T47D (cell line): ENCODE measurements around the gene DIPK2B.

Source experiments
- DNase-seq, 2 experiments: peaks; one replicate each; pipeline versions ENCODE4 v3.0.0 to v3.0.0-alpha.2; 2011 to 2012; ENCODE audit warnings: low read depth in 1 of 2, low spot score in 1 of 2
- JUND ChIP-seq: IDR thresholded peaks from 2 replicates; pipeline ENCODE4 v1.6.1; 2012; ENCODE audit warnings: low read depth
- in situ Hi-C: cut with HindIII; loops from 2 replicates; pipeline ENCODE4 v1.10.0; 2016; ENCODE audit warnings: low sequenced_read_pairs, low pct_unique_long_range_greater_than_20kb

DIPK2B gene

GRCh38 chrX:45191820-45192409 is 8.8 kb downstream of the DIPK2B start:
- DNase-seq = no peak
- no peak for TF ChIP-seq JUND
- in situ Hi-C loops = no loop called here

DNA sequence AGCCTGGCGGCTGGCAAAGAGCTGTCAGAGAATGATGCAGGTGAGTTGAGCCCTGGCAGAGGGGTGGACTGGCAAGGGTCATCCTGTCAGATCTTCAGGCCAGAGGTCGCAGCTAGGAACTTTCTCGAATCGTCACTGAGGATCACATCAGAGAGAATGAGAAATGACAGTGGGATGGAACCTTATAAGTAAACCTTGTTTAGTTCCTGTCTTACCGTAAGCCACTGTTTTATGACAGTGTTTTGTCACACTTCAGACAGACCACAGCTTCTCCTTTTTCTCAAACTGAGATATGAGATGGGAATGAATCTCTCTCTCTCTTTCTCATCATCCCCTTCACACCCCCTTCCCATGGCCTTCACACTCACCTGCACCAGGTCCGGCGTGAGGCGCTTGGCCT is 9.3 kb downstream of the DIPK2B start:
- DNase-seq = no peak
- in situ Hi-C loops = no loop called here
- no peak for TF ChIP-seq JUND

GRCh38 chrX:45187731-45188130 is 12.9 kb downstream of the DIPK2B start:
- TF ChIP-seq JUND = no peak
- DNase-seq = no peak
- in situ Hi-C loops = no loop called here

- no peak for DNase-seq
- no peak for TF ChIP-seq JUND
- in situ Hi-C loops = no loop called here
Observed at GRCh38 chrX:45186643-45187026, 14.0 kb downstream of the DIPK2B start.

DNA sequence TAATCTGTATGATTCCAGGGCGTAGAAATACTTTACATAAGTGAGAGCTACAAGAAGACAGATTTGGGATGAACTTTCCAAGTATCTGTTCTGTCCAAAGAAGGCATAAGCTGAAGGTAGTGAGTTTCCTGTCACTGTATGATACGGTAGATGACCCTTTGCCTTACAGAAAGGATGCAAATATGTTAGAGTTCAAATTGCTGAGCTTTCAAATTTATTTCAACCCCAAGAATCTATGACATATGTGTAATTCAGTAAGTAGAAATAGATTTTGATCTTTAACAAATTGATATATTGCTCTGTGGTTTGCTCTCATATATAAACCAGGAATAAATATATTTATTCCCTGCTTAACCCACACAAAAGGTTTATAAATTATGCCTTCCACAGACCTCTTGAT is 16.5 kb downstream of the DIPK2B start:
- DNase-seq = no peak
- TF ChIP-seq JUND = no peak
- in situ Hi-C loops = no loop called here

DNA sequence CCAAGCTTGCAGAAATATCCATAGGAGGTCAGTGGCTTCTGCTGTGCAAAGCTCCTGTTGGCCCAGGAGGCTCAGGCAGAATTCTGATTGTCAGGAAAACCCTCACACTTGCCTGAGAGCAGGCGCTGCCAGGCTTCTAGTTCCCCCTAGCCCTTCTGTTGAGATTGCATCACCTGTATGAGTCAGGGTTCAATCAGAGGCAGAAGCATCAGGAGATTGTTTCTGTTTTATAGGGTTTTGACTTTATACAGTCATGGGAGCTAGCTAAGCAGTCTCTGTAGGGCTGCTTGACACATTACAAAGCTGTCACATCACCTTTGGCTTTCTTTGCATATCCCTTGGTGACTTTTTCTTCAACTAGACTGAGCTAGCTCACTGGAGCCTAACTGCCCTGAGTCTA is 27.8 kb downstream of the DIPK2B start:
- in situ Hi-C loops = no loop called here
- no peak for TF ChIP-seq JUND
- no peak for DNase-seq

DNA sequence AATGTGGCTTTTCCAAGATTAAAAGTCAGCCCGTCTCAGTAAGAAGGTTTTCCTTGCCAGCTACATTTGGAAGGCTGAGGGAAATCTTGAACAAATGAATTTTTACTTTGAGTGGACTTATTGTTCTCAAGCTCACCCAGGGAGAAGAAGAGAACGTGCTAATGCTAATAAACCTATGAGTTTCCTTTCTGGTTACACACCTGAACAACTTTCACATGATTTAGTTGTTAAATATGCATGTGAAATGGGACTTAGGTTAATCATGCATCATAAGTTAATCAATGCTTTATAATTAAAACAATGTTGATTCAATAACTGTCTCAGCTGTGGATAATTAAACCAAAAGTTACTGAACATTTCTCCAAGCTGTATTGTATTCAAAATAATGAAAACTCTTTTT is 33.9 kb downstream of the DIPK2B start:
- no peak for TF ChIP-seq JUND
- in situ Hi-C loops = no loop called here
- no peak for DNase-seq

DNA sequence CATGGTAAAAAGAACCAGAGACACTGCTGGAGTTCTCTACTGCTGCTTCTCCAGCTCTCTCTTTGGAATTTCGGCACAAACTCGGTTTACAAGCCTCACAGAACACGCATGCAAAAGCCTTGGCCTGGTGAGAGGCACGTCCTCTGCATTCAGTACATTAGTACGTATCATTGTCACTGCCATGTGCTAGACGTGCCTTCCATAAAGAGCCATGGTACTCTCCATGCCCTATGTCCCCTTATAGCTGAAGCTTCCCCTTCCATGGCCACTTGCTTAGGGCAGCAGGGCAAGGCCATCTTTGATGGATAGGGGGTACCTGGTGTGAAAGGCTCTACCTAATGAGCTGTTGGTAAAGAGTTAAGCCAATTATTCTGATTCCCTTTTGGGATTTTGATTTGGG is 35.0 kb downstream of the DIPK2B start:
- in situ Hi-C loops = no loop called here
- DNase-seq = no peak
- TF ChIP-seq JUND = no peak

DNA sequence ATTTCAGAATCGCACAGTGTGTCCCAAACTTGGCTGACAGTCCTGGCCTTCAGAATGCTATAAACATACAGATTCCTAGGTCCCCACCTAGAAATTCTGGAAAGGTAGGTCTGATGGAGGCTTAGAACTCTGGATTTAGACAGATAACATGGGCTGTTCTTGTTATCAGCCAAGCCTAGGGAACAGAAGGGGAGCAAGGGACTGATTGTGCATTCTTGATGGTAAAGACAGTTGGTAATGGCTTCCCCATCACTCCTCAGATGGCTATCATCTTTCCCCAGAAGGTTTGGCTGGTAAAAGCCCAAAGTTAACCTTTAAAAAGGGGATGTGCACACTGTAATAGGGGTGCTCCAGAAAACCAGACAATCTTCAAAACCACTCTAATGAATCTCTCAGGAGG is 35.7 kb downstream of the DIPK2B start:
- TF ChIP-seq JUND = no peak

DNA sequence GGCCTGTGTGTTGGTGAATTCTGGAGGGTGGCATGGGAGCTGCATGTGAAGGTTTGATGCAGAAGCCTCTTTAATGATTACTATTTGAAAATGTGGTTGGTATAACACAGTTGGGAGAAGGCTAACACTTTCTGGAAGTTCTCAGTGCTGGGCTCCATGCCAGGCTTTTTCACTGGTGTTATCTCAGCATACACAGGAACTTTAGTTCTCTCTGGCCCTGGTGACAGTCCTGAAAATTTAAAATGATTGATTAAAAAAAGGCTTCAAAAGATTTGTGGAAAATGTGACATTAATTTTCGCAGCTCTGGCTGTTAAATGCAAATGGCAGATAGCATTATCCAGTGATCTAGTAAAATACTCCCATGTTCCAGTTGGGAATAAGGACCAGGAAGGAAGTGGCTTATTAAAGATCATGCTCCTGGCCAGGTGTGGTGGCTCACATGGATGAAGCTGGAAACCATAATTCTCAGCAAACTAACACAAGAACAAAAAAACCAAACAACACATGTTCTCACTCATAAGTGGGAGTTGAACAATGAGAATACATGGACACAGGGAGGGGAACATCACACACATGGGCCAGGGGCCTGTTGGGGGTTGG is 36.6 kb downstream of the DIPK2B start:
- no peak for DNase-seq
- in situ Hi-C loops = no loop called here
- no peak for TF ChIP-seq JUND

More for the DNA sequence above, 35.7 kb downstream of the DIPK2B start:
- no peak for DNase-seq
- in situ Hi-C loops = no loop called here

- in situ Hi-C loops = no loop called here
- no peak for DNase-seq
- TF ChIP-seq JUND = no peak
Observed at GRCh38 chrX:45157647-45158046, 43.0 kb downstream of the DIPK2B start.

DNA sequence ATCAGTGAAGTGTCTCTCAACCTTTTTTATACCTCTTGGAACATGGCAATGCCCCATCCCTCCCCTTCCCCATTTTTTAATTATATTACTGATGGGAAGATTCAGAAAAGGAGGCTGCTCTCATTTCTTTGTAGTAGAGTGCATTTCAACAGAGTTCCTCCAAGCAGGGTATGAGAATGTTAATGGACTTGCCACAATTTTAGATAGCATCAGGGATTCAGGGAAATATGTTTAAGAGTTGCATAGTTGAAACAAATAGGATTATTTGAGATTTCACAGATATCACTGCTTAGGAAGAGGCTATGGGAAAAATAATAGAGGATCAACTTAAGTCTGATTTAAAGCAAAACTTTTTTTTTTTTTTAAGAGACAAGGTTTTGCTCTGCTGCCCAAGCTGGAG is 46.2 kb downstream of the DIPK2B start:
- no peak for TF ChIP-seq JUND
- in situ Hi-C loops = no loop called here
- DNase-seq = no peak

GRCh38 chrX:45154033-45154360 is 46.7 kb downstream of the DIPK2B start:
- in situ Hi-C loops = no loop called here
- TF ChIP-seq JUND = no peak
- DNase-seq = no peak
